Measurements from ENCODE around the gene PEX5. TPM values are rescaled to one million over a fixed set of nuclear protein-coding genes. Genes with fewer than 3 reads are reported as not detected.
A peak's percentile ranks its signal among the peaks of the same experiment; 100 is the strongest.
"Not testable (repeated sequence)": the region's sequence is repeated elsewhere in the genome, so short reads cannot be mapped to it uniquely, and the experiment has no call there.

PEX5 gene
- total RNA-seq, 4 donors from 2014 or later, result 66.8 to 96.9 (median 71.1) TPM

DNA sequence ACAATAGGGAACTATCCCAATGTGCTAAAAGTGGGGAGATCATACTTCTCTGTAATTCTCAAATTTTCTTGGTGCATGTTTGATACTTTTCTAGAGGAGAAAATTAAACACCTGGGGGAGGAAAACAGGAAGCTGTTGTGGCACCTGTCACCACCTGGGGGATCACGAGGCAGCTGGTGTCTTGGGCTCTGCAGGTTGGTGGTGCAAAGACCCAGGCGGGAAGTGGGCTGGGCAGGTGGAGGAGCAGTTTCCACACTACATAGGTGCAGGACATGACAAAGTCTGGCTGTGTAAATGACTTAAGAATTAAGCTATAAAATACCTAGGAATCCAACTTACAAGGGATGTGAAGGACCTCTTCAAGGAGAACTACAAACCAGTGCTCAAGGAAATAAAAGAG, 23.2 kb downstream of the PEX5 start:
- Histone ChIP-seq H3K36me3 (peaks cover 3 to 52% of the 10 kb centered on the region in 2 donors), H3K4me3 (no peak overlapping the region), H3K27ac (no peak overlapping the region), H3K4me1 (no peaks in the 10 kb centered on the region), H3K27me3 (no peaks in the 10 kb centered on the region), H3K9me3 (no peaks in the 10 kb centered on the region)
- intact Hi-C loops (cut with DNase I; ENCODE audit: low total_unique reads), result no loop called here
- in situ Hi-C loops (cut with MboI; ENCODE audit: low sequenced_read_pairs in 4 of 4), result no loop called here
- ATAC-seq, result no peak
- DNase-seq, result no peak
- TF ChIP-seq, protein P1, sequence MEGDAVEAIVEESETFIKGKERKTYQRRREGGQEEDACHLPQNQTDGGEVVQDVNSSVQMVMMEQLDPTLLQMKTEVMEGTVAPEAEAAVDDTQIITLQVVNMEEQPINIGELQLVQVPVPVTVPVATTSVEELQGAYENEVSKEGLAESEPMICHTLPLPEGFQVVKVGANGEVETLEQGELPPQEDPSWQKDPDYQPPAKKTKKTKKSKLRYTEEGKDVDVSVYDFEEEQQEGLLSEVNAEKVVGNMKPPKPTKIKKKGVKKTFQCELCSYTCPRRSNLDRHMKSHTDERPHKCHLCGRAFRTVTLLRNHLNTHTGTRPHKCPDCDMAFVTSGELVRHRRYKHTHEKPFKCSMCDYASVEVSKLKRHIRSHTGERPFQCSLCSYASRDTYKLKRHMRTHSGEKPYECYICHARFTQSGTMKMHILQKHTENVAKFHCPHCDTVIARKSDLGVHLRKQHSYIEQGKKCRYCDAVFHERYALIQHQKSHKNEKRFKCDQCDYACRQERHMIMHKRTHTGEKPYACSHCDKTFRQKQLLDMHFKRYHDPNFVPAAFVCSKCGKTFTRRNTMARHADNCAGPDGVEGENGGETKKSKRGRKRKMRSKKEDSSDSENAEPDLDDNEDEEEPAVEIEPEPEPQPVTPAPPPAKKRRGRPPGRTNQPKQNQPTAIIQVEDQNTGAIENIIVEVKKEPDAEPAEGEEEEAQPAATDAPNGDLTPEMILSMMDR (IDR thresholded peaks at IDR 0.05 in 4 of 5, conservative IDR thresholded peaks at IDR 0.05 in 1 of 5), result no peak
- TF ChIP-seq POLR2A (IDR thresholded peaks at IDR 0.05), result no peak

DNA sequence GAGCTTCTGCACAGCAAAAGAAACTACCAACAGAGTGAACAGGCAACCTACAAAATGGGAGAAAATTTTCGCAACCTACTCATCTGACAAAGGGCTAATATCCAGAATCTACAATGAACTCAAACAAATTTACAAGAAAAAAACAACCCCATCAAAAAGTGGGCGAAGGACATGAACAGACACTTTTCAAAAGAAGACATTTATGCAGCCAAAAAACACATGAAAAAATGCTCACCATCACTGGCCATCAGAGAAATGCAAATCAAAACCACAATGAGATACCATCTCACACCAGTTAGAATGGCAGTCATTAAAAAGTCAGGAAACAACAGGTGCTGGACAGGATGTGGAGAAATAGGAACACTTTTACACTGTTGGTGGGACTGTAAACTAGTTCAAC, 24.3 kb downstream of the PEX5 start:
- ATAC-seq; DNase-seq; H3K9me3 ChIP-seq; intact Hi-C loops (cut with DNase I; ENCODE audit: low total_unique reads); in situ Hi-C loops (cut with MboI; ENCODE audit: low sequenced_read_pairs in 4 of 4); H3K4me1 ChIP-seq; H3K4me3 ChIP-seq; H3K27ac ChIP-seq; H3K27me3 ChIP-seq: not testable (repeated sequence)
- peaks cover 3 to 41% of the 10 kb centered on the region in 2 donors for H3K36me3 ChIP-seq

DNA sequence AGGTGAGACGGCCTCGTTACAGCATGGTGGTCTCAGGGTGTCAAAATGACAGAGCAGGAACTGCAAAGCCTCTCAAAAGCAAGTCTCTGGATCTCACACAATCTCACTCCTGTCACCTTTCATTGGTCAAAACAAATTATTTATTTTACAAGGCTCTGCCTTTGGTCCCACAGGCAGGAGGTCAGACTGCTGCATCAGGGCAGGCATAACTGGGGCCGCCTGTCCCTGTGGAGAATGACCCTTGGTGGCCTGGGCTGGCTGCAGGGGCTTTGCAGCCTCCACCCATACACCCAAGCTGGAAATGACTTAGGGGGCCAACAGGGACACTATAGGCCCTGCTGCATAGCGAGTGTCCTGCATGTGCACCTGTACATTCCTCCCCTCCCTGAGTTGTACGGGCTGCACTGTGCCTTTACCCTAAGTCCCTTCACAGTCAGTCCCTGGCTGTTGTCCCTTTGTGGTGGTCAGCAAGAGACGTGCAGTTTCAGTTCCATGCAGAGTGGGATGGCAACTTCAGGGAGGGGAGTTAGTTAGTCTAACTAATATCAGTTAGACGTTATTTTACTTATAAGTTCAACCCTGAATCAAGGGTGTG, 28.1 kb downstream of the PEX5 start:
- ATAC-seq (no peak), DNase-seq (no peak)
- H3K36me3 ChIP-seq, result peaks cover 0 to 3% of the 10 kb centered on the region in 2 donors
- H3K27me3 ChIP-seq, result no peaks in the 10 kb centered on the region
- TF ChIP-seq, protein P1 (IDR thresholded peaks at IDR 0.05 in 4 of 5, conservative IDR thresholded peaks at IDR 0.05 in 1 of 5), result no peak
- TF ChIP-seq POLR2A (IDR thresholded peaks at IDR 0.05), result no peak
- H3K9me3 ChIP-seq, result no peaks in the 10 kb centered on the region
- intact Hi-C loops (cut with DNase I; ENCODE audit: low total_unique reads) (no loop called here), in situ Hi-C loops (cut with MboI; ENCODE audit: low sequenced_read_pairs in 4 of 4) (no loop called here)
- no peak overlapping the region for H3K4me3 ChIP-seq
- H3K27ac ChIP-seq, result no peak overlapping the region
- H3K4me1 ChIP-seq, result no peaks in the 10 kb centered on the region

DNA sequence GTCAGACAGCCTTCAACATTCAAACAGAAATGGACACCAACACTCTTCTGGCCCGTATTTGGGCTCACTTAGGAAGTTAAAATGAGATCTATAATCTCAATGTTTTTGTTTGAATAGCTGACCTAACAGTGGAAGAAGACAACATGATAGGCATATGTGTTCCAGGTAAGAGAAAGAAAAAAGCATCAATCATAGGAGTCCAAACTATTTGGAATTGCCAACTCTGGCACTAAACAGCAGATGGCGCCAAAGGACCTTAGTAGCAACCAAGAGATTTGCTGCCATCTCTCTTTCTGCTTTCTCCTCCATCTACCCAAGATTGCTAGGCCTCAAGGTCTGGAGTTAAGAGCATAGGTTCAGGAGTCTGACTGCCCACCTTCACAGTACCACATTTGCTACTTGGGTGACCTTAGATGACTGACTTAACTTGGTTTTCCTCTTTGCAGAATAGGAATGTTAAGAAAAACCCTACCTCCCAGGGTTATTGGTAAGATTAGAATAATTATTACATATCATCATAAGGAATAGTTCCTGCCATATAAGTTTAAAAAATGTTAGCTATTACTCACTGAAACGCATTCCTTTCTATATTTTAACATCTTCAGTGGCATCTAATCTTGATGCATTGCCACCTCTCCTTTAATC, 30.2 kb downstream of the PEX5 start:
- Histone ChIP-seq H3K36me3 (no peaks in the 10 kb centered on the region), H3K27ac (no peak overlapping the region), H3K4me3 (no peak overlapping the region), H3K27me3 (no peaks in the 10 kb centered on the region), H3K4me1 (no peaks in the 10 kb centered on the region), H3K9me3 (no peaks in the 10 kb centered on the region)
- in situ Hi-C loops (cut with MboI; ENCODE audit: low sequenced_read_pairs in 4 of 4) (loop anchor here (5.0 kb wide), 4 partner anchors 243 to 423 kb away; no protein-coding TSS in a partner anchor), intact Hi-C loops (cut with DNase I; ENCODE audit: low total_unique reads) (loop anchor here (1.0 to 10.0 kb wide), 2 partner anchors 245 to 419 kb away; no protein-coding TSS in a partner anchor)
- ATAC-seq (peak in 1 of 2 donors; percentile 79), DNase-seq (peak; percentile 32 to 46)
- TF ChIP-seq, protein P1 (IDR thresholded peaks at IDR 0.05 in 4 of 5, conservative IDR thresholded peaks at IDR 0.05 in 1 of 5), result peak; percentile 60 to 83 (median 74)
- no peak for TF ChIP-seq POLR2A (IDR thresholded peaks at IDR 0.05)

DNA sequence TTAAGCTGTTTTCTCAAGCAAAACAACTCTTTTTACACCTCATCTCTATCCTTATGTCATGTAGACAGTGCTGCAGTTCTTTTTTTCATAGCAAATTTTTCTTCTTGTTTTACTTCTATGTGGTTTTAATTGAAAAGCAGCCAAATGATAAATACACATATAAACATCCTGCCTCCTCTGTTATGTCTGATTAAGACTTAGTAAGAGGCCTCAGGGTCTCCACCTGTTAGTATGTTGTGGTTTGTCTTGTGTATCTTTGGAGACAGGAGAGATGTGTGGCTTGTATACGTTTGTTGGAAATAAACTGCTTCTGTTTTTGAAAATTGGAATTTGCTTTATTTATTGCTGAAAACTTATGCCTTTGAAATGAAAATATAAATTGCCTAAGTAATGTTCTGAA, 32.0 kb downstream of the PEX5 start:
- Histone ChIP-seq H3K4me1 (no peaks in the 10 kb centered on the region), H3K27me3 (no peaks in the 10 kb centered on the region), H3K27ac (no peak overlapping the region), H3K9me3 (no peaks in the 10 kb centered on the region), H3K4me3 (no peak overlapping the region), H3K36me3 (no peaks in the 10 kb centered on the region)
- in situ Hi-C loops (cut with MboI; ENCODE audit: low sequenced_read_pairs in 4 of 4), result loop anchor here (5.0 kb wide), 4 partner anchors 241 to 421 kb away; no protein-coding TSS in a partner anchor
- intact Hi-C loops (cut with DNase I; ENCODE audit: low total_unique reads), result loop anchor here (10.0 kb wide), 1 partner anchor 243 kb away; no protein-coding TSS in a partner anchor
- DNase-seq, result no peak
- TF ChIP-seq POLR2A (IDR thresholded peaks at IDR 0.05), result no peak
- TF ChIP-seq, protein P1 (IDR thresholded peaks at IDR 0.05 in 4 of 5, conservative IDR thresholded peaks at IDR 0.05 in 1 of 5), result no peak
- no peak for ATAC-seq
